Measurements from ENCODE around the gene FJX1.

DNA sequence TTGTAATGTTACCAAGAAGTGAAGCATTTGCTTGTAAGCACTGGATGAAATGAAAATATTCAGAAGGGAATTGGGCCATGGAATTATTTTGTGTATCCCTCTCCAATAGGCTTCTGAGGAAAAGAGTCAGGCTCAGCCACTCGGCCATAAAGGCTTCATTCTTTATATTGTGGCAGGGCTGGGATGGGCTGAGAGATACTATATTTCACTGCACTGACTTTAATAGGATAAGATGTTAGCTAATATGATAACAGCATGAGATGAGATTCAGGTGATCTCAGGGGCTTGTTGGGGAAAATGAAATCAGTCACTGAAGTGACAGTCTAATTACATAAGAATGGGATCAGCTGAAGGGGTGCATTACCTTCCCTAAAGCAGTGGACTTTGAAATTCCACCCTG is 37.0 kb downstream of the FJX1 start:
- TF ChIP-seq POLR2A (IDR thresholded peaks at IDR 0.05): no peak
- TF ChIP-seq POLR2AphosphoS5 (IDR thresholded peaks at IDR 0.05): no peak
- TF ChIP-seq, protein P1, sequence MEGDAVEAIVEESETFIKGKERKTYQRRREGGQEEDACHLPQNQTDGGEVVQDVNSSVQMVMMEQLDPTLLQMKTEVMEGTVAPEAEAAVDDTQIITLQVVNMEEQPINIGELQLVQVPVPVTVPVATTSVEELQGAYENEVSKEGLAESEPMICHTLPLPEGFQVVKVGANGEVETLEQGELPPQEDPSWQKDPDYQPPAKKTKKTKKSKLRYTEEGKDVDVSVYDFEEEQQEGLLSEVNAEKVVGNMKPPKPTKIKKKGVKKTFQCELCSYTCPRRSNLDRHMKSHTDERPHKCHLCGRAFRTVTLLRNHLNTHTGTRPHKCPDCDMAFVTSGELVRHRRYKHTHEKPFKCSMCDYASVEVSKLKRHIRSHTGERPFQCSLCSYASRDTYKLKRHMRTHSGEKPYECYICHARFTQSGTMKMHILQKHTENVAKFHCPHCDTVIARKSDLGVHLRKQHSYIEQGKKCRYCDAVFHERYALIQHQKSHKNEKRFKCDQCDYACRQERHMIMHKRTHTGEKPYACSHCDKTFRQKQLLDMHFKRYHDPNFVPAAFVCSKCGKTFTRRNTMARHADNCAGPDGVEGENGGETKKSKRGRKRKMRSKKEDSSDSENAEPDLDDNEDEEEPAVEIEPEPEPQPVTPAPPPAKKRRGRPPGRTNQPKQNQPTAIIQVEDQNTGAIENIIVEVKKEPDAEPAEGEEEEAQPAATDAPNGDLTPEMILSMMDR (IDR thresholded peaks at IDR 0.05 in 8 of 11, conservative IDR thresholded peaks at IDR 0.05 in 3 of 11): no peak

Measured in spleen (tissue), 7 donors.